Measurements from ENCODE around the gene DENND5A. TPM values are rescaled to one million over a fixed set of nuclear protein-coding genes. Genes with fewer than 3 reads are reported as not detected.
A peak's percentile ranks its signal among the peaks of the same experiment; 100 is the strongest.

The DENND5A gene
- polyA plus RNA-seq, 3 donors = 24.4 to 291 (median 37.5) TPM

DNA sequence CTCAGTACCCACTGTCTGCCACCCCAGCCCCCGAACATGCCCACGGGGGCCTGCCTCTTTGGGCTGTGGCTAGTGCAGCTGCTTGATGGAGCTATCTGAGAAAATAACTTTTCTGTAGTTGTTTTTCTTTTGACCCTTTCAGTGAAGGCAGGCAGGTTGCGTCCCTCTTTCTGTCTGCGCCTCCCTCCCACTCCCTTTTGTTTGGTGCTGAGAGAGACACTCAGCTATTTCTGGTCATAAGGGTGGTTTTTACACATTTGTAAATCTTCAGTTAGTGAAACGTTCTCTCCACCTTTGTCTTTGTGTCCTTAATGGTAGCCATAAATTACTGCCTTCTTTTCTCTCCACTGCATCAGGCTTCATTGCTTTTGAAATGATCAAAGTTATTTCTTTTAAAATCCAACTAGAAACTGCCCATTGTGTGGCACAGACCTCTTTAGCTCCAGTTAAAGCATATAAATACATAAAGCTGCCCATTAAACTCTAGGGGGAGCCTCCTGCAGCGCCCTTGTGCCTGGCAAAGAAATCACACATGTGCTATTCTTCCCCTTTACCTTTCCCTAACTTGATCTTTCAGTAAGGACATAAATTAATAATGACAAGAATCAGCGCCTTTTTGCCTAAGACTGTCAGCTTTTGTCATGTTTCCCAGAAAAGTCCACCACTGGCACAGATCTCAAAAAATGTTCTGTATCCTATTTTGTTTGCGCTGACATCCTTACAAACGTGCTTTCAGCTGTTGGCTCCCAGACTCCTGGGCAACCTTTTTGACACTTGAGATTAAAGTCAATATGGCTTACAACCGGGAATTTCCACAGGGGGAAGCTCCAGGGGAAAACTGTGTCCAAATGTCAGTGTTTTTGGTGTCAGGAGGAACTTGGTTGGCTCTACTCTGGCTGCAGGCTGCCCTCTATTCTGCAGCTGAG is 172.0 kb downstream of the DENND5A start:
- no peaks in the 10 kb centered on the region for H3K79me2 ChIP-seq (ENCODE audit: insufficient read depth, low read length)
- Mint-ChIP-seq H3K4me1 (peaks cover 8% of the 10 kb centered on the region), H3K4me3 (peak overlapping the region in 1 of 2 donors; percentile 74), H3K27me3 (ENCODE audit: low read depth in 3 of 3) (peaks cover 46 to 53% (median 53%) of the 10 kb centered on the region in 3 donors), H3K9me3 (peaks cover 0 to 14% (median 5%) of the 10 kb centered on the region in 7 donors), H3K27ac (no peak overlapping the region), H3K36me3 (peaks cover 0 to 13% of the 10 kb centered on the region in 2 donors)
- H3K27me3 ChIP-seq (ENCODE audit: control insufficient read depth in 2 of 2, insufficient read depth in 2 of 2, low read length in 2 of 2) = peaks cover 37 to 48% of the 10 kb centered on the region in 2 donors
- H3K4me2 ChIP-seq (replicated peaks; ENCODE audit: extremely low read depth, low read length, poor library complexity, severe bottlenecking) = no peak overlapping the region
- H3K9ac ChIP-seq (ENCODE audit: insufficient read depth, low read length, poor library complexity, severe bottlenecking) = no peak overlapping the region
- H4K20me1 ChIP-seq (ENCODE audit: insufficient read depth, low read length) = no peaks in the 10 kb centered on the region
- H3K27ac ChIP-seq (ENCODE audit: low read depth in 1 of 2, low read length in 2 of 2) = no peak overlapping the region
- peaks cover 0 to 10% of the 10 kb centered on the region in 2 donors for H3K9me3 ChIP-seq (replicated peaks in 1 of 2; ENCODE audit: control insufficient read depth in 1 of 2, insufficient read depth in 1 of 2, low read length in 2 of 2)
- no peaks in the 10 kb centered on the region for H3K36me3 ChIP-seq (replicated peaks in 1 of 2; ENCODE audit: control insufficient read depth in 1 of 2, insufficient read depth in 2 of 2, low read length in 2 of 2)
- no peak for DNase-seq
- intact Hi-C loops (cut with micrococcal nuclease) = no loop called here
- WGBS (ENCODE audit: insufficient coverage) = 56% methylated on average over 4 of the region's 10 CpGs
- H3K4me1 ChIP-seq (ENCODE audit: control insufficient read depth in 1 of 2, insufficient read depth in 2 of 2, low read length in 2 of 2) = peaks cover 3 to 15% of the 10 kb centered on the region in 2 donors
- H3K4me3 ChIP-seq (replicated peaks in 1 of 3; ENCODE audit: low read depth in 2 of 3, low read length in 3 of 3) = no peak overlapping the region
- no peak overlapping the region for H2AFZ ChIP-seq (ENCODE audit: insufficient read depth, low read depth, low read length, poor library complexity, severe bottlenecking)
- TF ChIP-seq, protein P1, sequence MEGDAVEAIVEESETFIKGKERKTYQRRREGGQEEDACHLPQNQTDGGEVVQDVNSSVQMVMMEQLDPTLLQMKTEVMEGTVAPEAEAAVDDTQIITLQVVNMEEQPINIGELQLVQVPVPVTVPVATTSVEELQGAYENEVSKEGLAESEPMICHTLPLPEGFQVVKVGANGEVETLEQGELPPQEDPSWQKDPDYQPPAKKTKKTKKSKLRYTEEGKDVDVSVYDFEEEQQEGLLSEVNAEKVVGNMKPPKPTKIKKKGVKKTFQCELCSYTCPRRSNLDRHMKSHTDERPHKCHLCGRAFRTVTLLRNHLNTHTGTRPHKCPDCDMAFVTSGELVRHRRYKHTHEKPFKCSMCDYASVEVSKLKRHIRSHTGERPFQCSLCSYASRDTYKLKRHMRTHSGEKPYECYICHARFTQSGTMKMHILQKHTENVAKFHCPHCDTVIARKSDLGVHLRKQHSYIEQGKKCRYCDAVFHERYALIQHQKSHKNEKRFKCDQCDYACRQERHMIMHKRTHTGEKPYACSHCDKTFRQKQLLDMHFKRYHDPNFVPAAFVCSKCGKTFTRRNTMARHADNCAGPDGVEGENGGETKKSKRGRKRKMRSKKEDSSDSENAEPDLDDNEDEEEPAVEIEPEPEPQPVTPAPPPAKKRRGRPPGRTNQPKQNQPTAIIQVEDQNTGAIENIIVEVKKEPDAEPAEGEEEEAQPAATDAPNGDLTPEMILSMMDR (IDR thresholded peaks at IDR 0.05) = peak; percentile 4

DNA sequence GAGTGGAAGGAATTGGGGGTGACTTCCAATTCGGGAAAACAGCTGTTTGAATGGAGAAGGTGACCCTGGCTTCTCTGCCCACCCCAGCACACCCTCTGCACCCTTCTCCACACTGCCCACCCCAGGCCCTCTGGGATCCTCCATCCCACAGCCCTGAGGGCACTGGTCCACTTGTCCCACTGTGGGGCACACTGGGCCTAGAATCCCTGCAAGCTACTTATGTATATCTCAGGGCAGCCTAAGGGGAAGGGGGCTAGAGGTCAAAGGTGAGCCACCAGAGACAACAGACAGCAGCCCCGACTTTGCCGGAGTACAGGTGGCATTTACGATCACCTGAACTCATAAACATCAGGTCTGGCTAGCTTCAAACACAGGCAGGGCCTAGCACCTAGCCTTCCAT is 173.1 kb downstream of the DENND5A start:
- Histone ChIP-seq H3K79me2 (ENCODE audit: insufficient read depth, low read length) (no peaks in the 10 kb centered on the region), H3K4me3 (replicated peaks in 1 of 3; ENCODE audit: low read depth in 2 of 3, low read length in 3 of 3) (no peak overlapping the region), H3K27me3 (ENCODE audit: control insufficient read depth in 2 of 2, insufficient read depth in 2 of 2, low read length in 2 of 2) (peaks cover 37 to 55% of the 10 kb centered on the region in 2 donors), H4K20me1 (ENCODE audit: insufficient read depth, low read length) (no peaks in the 10 kb centered on the region), H3K36me3 (replicated peaks in 1 of 2; ENCODE audit: control insufficient read depth in 1 of 2, insufficient read depth in 2 of 2, low read length in 2 of 2) (no peaks in the 10 kb centered on the region), H3K4me2 (replicated peaks; ENCODE audit: extremely low read depth, low read length, poor library complexity, severe bottlenecking) (peak overlapping the region; percentile 70), H3K9me3 (replicated peaks in 1 of 2; ENCODE audit: control insufficient read depth in 1 of 2, insufficient read depth in 1 of 2, low read length in 2 of 2) (peaks cover 0 to 10% of the 10 kb centered on the region in 2 donors), H3K27ac (ENCODE audit: low read depth in 1 of 2, low read length in 2 of 2) (no peak overlapping the region), H3K9ac (ENCODE audit: insufficient read depth, low read length, poor library complexity, severe bottlenecking) (no peak overlapping the region), H2AFZ (ENCODE audit: insufficient read depth, low read depth, low read length, poor library complexity, severe bottlenecking) (no peak overlapping the region), H3K4me1 (ENCODE audit: control insufficient read depth in 1 of 2, insufficient read depth in 2 of 2, low read length in 2 of 2) (peaks cover 3 to 15% of the 10 kb centered on the region in 2 donors)
- Mint-ChIP-seq H3K4me1 (peaks cover 8% of the 10 kb centered on the region), H3K4me3 (peak overlapping the region; percentile 60 to 74), H3K27me3 (ENCODE audit: low read depth in 3 of 3) (peaks cover 46 to 56% (median 55%) of the 10 kb centered on the region in 3 donors), H3K9me3 (peaks cover 0 to 14% (median 5%) of the 10 kb centered on the region in 7 donors), H3K27ac (no peak overlapping the region), H3K36me3 (peaks cover 0 to 13% of the 10 kb centered on the region in 2 donors)
- intact Hi-C loops (cut with micrococcal nuclease) = no loop called here
- TF ChIP-seq, protein P1 (IDR thresholded peaks at IDR 0.05) = no peak
- WGBS (ENCODE audit: insufficient coverage) = 100% methylated on average over 3 of the region's 4 CpGs
- DNase-seq = no peak

Measured in CD14-positive monocyte (primary cell).